IPS-NIHi7 (cell line): ENCODE results near the gene CADPS.

Experiments
- DNase-seq: peaks from one replicate; pipeline ENCODE4 v3.0.0; 2012; ENCODE audit warnings: mixed read lengths; ENCODE audit errors: extremely low spot score

Gene CADPS

GRCh38 chr3:62749657-62750056 is 125.6 kb downstream of the CADPS start:
- no peak for DNase-seq

GRCh38 chr3:62749130-62749529 is 126.1 kb downstream of the CADPS start:
- DNase-seq, result no peak

DNA sequence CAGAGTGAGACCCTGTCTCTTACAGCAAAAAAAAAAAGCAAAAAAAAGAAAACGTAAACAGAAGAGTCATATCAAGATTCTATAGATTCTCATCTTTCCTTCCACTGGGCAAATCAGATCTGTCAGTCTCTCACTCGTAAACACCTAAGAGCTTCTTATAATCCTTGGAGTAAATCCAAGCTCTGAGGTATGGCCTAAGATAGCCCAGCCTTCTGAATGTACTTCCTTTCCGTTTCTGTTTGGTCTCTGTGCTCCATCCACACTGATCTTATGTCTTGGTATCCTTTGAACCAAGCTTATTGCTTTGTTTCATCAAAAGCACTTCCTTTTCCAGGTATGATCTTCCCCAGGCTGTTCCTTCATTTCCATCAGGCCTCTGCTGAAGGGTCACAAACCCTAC is 137.8 kb downstream of the CADPS start:
- DNase-seq, result no peak

DNA sequence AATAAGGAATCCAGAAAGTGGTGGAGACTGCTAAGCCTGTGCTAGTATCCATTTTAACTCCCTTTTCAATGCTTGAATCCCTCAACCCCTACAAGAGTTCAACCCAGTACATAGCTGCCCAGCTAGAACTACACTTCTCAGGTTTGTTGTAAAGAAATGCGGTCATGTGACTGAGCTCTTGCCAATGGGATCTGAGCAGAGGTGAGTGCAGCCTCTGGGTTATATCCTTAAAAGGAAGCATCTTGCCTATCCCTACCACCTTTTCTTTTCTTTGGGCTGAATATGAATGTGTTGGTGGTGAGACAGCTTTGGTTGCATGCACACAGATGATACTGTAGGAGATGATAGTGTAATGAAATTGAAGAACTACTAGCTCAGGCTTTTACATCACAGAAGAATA is 139.7 kb downstream of the CADPS start:
- no peak for DNase-seq

- DNase-seq, result no peak
Observed at GRCh38 chr3:62732183-62732904, 142.9 kb downstream of the CADPS start.

DNA sequence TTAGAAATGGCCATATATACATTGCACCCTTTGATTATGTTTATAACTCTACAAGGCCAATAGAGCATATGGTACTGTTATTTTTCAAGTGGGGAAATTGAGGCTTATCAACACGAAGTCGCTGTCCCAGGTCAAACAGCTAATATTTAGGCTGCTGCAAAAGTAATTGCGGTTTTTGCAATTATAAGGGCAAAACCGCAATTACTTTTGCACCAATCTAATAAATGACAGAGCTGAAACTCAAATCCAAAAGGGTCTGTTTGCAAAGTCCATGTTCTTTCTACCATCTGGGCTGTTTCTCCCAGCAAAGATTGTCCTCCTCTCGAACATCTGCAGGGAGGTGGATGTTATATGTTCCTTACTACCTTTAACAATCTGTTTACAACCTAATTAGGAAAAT is 147.2 kb downstream of the CADPS start:
- no peak for DNase-seq

DNA sequence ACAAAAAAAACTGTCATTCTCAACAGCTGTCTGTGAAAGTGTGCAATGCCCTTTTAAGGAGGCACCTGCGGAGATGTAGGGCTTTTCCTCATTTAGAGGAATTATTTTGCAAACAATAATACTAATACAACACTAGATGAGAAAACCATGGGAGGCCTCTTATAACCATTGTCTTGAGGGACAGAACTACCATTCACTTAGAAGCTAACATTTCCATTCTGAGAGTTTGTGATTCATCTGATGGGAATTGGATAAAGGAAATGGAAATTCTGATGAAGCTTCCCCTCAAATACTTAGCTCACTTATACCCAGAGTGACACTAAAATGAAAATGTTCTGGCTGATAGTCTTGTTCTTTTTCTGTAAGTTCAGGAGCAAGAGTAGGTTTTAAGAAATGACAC is 147.7 kb downstream of the CADPS start:
- DNase-seq, result no peak

DNA sequence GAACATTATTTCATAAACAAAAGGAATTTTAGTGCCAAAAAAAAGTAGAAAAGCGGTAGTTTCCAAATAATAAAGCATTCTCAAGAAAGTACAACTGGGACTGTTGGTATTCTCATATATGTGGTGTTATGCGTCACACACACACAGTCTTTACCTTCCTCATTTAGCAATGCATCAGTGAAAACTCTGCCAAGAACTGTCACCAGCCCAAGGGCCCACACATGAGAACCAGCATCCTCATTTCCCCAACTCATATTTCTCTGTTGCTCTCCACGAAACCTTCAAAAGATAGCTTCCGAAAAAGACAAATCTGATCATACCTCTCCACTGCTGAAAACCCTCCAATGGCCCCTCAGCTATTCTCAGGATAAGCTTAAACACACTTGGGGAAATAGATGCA is 150.7 kb downstream of the CADPS start:
- no peak for DNase-seq

DNA sequence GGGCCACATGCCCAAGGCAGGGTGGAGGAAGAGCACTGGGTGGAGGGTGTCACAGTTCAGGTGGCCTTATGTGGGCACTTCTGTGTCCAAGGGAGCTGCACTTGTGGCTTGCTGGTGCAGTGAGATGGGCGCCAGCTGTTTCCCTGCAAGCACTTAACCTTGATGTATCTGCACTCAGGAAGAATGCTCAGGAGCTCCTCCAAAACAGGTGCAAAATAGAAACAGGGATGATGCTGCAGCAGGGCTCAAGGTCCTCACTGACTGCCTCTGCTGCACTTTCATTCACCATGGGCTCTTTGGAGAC is 151.3 kb downstream of the CADPS start:
- no peak for DNase-seq

DNA sequence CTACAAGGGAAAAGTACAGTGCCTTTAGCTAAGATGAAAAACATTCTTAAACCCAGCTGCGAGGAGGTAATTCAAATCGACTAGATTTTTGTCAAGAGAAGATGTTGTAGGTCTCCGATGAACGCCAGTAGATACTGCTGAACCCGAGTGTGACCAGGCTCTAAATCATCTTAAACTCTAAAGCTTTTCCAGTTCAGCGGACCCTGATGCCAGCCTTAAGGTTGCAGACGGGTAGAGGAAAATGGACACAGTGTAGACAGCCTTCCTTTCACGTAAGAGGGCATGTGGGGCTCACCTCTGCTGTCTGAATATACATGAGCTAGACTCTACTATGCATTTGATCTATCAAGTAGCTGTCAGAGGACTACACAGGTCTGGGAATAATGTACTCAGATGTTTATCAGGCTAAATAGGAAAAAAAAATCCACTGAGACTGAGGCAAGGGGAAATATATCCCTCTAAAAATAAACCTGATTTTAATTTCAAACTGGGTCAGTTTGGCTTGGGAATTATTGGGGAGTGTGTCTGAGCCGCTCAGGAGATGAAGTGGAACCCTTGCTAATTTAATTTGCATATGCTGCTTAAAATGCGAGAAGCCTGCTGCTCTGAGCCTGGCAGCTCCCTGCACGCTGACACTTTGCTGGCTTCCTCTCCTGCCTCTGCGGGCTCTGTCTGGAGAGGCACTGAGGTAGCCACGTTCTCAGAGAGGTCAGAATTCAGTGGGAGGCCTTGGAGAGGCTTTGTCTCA is 151.9 kb downstream of the CADPS start:
- peak; percentile 40 for DNase-seq

- DNase-seq, result no peak
Observed at GRCh38 chr3:62722344-62722743, 152.9 kb downstream of the CADPS start.

GRCh38 chr3:62718515-62719320 is 156.5 kb downstream of the CADPS start:
- peak; percentile 26 for DNase-seq

GRCh38 chr3:62718011-62718410 is 157.2 kb downstream of the CADPS start:
- DNase-seq, result no peak

GRCh38 chr3:62712746-62713145 is 162.5 kb downstream of the CADPS start:
- no peak for DNase-seq

- no peak for DNase-seq
Observed at GRCh38 chr3:62710751-62711150, 164.5 kb downstream of the CADPS start.

GRCh38 chr3:62708638-62709373 is 166.4 kb downstream of the CADPS start:
- peak; percentile 23 for DNase-seq

DNA sequence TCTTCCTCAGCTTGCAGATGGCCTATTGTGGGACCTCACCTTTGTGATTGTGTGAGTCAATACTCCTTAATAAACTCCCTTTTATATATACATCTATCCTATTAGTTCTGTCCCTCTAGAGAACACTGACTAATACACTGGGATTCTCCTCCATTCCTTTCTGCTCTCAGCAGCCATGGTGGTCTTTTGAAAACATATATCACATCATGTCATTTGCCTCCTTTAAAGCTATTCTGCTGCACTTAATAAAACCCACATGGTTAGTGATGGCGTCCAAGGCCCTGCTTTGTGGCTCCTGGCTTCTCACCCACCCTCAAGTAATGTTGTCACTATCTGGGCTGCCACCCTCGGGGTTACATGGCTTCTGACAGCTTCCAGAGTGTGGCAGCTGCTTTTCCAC is 169.5 kb downstream of the CADPS start:
- no peak for DNase-seq

DNA sequence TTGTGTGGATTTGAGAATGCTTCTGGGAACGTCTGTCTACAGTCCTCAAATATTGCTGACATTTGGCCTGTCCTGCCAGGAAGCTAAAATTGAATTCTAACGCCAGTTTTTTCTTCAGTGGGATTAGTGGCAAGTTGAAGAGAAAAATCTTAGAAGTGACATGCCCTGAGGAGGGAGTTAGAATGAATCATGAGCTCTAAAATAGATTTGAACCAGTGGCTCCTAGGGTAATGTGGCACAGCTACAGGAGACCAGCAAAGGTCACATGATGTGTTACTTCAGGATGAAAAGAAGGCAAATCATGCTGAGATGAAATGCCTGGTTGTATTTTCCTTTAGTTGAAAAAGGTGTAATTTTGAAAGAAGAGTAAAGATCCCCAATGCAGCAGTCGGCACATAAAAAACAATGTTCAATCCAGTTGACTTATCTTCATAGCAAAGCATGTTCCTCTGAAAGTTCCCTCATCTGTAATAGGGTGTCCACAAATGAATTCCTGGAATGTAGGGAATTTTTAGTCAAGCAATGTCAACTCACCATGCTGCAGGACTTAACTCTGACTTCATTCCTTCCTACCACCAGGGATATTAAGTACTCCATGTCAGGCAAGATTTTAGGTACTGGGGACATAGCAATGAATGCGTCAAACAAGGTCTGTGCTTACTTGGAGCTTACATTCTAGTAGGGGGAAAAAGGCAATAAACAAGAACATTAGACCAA is 171.6 kb downstream of the CADPS start:
- DNase-seq, result no peak

GRCh38 chr3:62700357-62700756 is 174.9 kb downstream of the CADPS start:
- DNase-seq, result no peak

DNA sequence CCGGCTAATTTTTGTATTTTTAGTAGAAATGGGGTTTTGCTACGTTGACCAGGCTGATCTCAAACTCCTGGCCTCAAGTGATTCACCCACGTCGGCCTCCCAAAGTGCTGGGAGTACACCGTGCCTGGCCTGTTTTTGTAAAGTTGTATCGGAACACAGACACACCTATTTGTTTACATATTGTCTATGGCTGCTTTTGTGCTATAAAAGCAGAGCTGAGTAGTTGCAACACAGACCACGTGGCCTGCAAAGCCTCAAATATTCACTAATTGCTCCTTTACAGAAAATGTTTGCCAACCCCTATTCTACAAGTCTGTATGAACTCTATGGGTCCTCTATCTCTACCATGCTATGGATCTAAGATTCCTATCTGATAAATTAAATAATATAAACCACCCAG is 175.5 kb downstream of the CADPS start:
- DNase-seq, result no peak

DNA sequence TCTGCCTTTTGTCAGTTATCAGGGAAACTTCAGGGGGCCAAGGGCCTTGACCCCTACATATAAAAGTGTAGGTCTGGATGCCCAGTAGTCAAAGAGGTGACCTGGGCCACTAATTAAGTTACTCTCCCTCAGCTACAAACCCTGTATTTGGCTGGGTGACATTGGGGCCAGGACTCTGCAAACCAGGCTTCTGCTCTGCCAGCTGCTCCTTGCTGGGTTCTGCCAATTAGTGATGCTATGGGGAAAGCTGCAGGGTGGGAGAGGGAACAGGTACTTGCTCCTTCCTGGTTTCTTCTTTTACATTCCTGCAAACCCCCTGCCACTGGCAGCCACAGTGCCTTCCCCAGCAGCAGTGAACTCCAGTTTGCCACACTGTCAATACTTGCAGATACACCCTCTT is 179.2 kb downstream of the CADPS start:
- DNase-seq, result no peak
